GM18951 (cell line): ENCODE results near the gene CNOT11.
A peak's percentile ranks its signal among the peaks of the same experiment; 100 is the strongest.
"Not testable (repeated sequence)": the region's sequence is repeated elsewhere in the genome, so short reads cannot be mapped to it uniquely, and the experiment has no call there.

Experiments
- POLR2A ChIP-seq: IDR thresholded peaks from 4 replicates; pipeline ENCODE4 v1.6.1; 2011; ENCODE audit warnings: mild to moderate bottlenecking; ENCODE audit not compliant: insufficient read length, insufficient read depth; ENCODE audit errors: extremely low read depth
- in situ Hi-C: fragments of 300-500 bp; cut with MboI; formaldehyde crosslinking; loops from one replicate; pipeline ENCODE4 v1.12.0; 2022; ENCODE audit warnings: low sequenced_read_pairs, mixed read lengths, inconsistent platforms; ENCODE audit not compliant: unreplicated experiment

Gene CNOT11

DNA sequence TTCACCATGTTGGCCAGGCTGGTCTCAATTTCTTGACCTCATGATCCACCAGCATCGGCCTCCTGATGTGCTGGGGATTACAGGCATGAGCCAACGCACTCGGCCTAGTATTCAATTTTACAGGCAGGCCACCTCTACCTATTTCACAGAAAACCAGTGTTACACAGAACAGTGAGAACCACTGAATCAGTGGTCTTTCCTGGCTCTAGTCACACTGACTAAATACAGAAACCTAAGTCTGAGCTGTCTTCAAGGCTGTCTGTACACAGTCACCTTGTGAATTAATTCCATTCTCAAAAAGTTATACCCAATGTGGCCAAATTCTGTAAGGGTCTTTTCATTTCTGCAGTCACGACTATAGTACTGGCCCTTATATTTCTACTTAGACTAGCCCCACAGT, 52.3 kb downstream of the CNOT11 start:
- in situ Hi-C loops = no loop called here

DNA sequence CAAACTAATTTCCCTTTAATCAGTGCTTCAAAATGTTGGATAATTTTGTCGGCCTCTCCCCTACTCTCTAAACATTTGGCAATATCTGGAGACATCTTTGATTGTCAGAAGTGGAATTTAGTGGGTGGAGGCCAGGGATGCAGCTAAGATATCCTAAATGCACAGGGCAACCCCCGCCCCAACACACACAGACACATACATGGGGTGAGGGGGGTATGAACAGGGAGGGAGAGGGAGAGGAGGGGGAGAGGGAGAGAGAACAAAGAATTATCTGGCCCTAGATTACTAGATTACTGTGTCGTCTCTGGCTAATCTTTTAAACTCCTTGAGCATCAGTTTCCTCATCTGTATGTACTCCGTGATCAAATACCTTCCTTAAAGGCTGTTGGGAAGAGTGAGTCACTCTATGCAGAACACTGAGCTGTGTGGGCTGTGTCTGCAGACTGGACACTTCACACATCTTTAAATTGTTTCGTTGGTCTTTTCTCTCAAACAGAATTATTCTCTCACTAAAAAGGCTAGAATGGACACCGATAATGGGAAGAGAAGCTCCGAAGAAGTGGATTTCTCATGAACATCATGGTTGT, 52.9 kb downstream of the CNOT11 start:
- in situ Hi-C loops = no loop called here
- no peak for TF ChIP-seq POLR2A

More for the DNA sequence above, 52.3 kb downstream of the CNOT11 start:
- no peak for TF ChIP-seq POLR2A

DNA sequence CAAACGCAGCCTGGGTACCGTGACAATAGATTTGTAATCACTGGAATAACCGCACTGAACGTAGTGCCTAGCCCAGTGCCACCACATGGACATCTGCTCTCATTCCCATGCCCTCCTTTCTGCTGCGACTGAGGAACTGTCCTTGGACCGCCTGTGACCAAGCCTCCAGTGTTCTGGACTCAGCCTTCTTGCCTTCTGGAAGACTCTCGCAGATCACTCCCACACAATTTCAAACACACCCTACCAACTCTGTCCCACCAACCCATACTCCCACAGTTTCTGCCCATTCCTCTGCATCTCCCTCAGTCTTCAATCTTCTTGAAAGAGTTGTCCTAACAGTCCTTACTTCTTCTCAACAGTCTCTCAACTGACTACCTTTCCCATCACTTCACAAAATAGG, 53.7 kb downstream of the CNOT11 start:
- in situ Hi-C loops = no loop called here
- TF ChIP-seq POLR2A = no peak

DNA sequence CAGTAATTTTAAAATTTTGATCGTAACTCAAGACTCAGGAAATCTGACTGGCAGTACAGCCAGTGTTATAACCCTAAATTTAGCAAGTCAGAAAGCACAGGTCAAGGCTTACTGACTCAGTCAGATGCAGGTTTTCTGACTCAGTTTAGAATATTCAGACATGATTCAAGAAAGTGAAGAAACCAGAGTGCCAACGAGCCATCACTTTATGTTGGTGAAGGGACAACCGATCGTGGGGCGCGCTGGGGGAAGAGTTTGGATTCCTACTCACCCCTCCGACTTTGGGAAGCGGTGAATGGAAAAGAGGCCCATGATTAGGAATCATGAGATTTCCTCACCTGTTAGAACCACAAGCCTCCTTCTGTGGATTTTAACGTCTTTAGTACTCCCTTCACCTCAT, 54.8 kb downstream of the CNOT11 start:
- no peak for TF ChIP-seq POLR2A
- in situ Hi-C loops = no loop called here

DNA sequence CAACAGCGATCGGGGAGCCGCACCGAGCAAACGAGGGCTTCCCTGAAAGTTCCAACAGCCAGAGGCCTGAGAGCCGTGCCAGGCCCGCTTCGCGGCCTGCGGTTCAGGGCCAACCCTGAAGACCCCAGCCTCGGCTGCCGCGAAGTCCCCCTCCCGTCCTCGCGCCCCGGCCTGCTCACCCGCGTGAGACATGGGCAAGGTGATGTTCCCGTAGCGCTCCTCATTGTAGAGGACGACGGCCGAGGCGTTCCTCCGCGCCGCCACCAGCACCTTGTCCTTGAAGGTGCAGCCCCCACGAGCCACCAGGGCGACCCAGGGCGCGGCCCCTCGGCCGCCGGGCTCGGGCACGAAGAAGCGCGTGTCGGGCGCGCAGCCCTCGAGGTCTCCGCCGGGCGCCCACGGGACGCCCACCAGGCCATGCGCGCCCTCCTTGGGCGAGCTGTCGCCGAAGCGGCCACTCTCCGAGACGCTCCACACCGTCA, 55.3 kb downstream of the CNOT11 start:
- no peak for TF ChIP-seq POLR2A
- in situ Hi-C loops = no loop called here

DNA sequence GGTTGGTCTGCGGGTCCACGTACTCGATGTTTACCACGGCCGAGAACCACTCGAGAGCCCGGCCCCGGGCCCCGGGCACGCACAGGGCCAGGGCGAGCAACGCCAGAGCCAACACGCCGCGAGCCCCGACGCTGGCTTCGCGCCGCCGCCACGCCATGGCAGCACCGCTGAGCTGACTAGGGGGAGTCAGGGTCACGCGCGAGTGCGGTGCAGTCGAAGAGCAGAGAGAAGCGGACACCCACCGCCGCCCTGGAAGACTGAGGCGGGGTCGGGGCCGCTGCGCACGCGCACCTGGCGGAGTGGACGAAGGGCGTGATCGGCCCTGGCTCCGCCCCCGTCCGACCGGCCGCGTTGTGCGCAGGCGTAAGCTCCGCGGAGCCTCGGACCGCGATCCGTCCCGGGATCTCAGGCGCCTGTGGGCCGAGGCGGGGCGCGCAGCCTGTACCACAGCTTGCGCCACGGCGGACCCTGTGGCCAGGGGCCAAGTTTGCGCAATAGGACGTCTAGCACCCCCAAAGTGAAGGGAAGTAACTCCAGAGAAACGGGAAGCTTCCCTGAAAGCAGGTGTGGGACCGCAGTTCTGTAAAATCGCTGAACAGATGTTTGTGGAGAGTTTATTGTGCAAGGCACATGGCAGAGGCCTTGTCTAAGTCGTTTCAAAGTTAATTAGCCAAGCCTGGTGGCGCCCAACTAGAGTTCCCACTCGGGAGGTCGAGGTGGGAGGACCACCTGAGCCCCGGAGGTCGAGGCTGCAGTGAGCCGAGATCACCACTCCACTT, 55.9 kb downstream of the CNOT11 start, which contains the start of gene RNF149:
Gene RNF149 (minus strand): TSS at position 270 of the 779 bp plus-strand sequence. CDS start 113 bp downstream, at position 157.
- TF ChIP-seq POLR2A = peak; percentile 88
- in situ Hi-C loops = no loop called here

DNA sequence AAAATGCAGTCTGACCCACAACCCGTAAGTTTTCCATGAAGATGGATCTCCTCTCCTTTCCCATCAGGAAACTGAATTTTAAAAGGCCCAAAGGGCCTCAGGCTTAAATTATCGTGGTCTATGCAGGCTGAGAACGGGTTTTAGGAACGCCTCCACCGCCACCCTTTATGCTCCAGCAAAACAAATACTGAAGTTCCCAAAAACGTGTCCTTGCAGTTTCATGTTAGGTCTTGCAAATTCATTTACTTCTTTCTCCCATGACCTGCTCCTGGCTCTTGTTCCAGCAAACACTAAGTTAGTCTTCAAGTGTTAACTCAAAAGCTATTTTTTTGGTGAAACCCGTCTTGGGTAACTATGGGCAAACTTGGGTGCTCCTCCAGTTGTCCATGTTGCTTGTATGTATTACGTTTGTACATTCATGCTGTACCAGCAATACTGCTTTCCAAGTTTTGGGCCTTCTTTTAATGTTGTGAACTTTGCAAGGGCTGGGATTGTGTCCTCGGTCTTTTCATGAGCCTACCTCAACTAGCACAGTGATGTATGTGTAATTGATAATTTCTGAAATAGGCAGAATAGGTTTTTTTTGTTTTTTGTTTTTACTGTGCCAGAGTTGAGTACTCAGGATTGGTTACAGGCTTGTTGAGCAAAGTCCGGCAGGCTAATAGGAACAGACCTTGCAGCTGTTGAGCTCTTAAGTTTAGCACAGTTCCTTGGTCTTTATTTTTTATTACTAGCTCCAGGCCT, 57.6 kb downstream of the CNOT11 start:
- in situ Hi-C loops = no loop called here
- no peak for TF ChIP-seq POLR2A

DNA sequence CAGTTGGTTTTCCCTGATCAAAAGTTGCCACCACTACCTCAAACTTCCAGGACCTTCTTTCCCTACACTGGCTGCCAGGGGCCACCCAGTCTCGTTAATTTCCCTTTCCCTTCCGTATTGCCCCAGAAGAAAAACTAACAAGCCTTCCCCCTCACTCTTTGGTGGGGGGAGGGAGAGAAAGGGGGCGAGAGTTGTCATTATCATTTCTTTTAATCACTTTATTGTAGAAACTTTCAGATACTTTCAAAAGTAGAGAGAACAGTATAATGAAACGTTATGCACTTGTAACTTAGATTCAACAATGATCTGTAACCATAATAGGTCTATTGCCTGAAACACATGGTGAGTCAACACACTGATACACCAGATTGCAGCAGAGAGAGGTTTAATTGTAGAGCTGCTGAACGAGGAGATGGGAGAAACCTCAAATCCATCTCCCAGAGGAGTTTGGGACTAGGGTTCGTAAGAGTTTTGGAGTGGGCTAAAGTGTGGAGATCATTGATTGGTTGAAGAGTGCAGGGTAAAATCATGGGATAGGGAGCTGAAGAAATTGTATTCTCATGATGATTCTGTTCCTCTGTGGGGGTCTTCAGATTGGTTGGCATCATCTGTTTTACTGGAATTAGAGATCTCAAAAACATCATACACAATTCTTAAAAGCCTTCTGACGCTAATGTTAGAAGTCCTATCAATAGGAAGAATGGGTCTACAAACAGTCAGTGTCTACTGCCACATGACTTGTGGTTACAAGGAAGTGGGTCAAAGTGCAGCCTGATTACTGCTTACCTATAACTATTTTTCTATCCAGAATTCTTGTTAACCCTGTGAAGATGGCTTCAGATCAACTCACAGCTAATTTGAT, 58.4 kb downstream of the CNOT11 start:
- in situ Hi-C loops = no loop called here
- no peak for TF ChIP-seq POLR2A

DNA sequence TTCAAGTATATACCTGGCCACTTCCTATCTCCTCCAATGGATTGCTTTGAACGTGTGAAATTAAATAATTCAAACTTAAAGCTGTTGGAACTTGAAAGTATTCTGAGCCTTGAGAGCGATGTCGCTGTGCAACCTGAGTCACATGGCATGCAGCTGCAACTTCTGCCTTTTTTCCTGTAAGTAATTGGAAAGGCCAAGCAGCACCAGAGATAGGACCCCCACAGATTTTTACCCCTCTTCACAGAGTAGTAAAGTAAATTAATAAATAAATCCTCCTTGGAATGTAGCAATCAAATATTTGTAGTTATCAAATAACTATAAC, 59.0 kb downstream of the CNOT11 start:
- no peak for TF ChIP-seq POLR2A
- in situ Hi-C loops = no loop called here

DNA sequence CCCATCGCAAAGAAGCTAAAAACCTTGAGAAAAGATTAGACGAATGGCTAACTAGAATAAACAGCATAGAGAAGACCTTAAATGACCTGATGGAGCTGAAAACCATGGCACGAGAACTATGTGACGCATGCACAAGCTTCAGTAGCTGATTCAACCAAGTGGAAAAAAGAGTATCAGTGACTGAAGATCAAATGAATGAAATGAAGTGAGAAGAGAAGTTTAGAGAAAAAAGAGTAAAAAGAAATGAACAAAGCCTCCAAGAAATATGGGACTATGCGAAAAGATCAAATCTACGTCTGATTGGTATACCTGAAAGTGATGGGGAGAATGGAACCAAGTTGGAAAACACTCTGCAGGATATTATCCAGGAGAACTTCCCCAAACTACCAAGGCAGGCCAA, 63.9 kb downstream of the CNOT11 start:
- in situ Hi-C loops = not testable (repeated sequence)
